Natural killer cell (primary cell): Measurements from ENCODE around the gene LPCAT3. TPM values are rescaled to one million over a fixed set of nuclear protein-coding genes. Genes with fewer than 3 reads are reported as not detected.

Experiments used
- ATAC-seq, 3 donors: fragments of 150-1000 bp in 2 of 3; fragments of 200-7000 bp in 1 of 3; cut with Tn5 transposase; 1 replicate in 1 of 3; 2 replicates in 2 of 3; pipeline ENCODE4 v1.10.0; 2021; ENCODE audit warnings: mild to moderate bottlenecking in 2 of 3, moderate library complexity in 2 of 3
- DNase-seq, 2 donors: peaks; one replicate each; pipeline versions ENCODE4 v3.0.0 to v3.0.0-alpha.2; 2013 to 2021; ENCODE audit warnings: mixed read lengths in 1 of 2
- H3K27ac ChIP-seq: one replicate; pipeline ENCODE4 v1.5.1; 2013; ENCODE audit warnings: mild to moderate bottlenecking, low read length
- H3K27me3 ChIP-seq: one replicate; pipeline ENCODE4 v1.6.1; 2013; ENCODE audit warnings: low read length; ENCODE audit not compliant: control insufficient read depth, insufficient read depth
- H3K36me3 ChIP-seq: one replicate; pipeline ENCODE4 v1.6.1; 2013; ENCODE audit warnings: low read length; ENCODE audit not compliant: control insufficient read depth, insufficient read depth
- H3K4me1 ChIP-seq: one replicate; pipeline ENCODE4 v1.6.1; 2013; ENCODE audit warnings: low read length; ENCODE audit not compliant: control insufficient read depth, insufficient read depth
- H3K4me3 ChIP-seq: one replicate; pipeline ENCODE4 v1.5.1; 2013; ENCODE audit warnings: low read length
- H3K9me3 ChIP-seq: one replicate; pipeline ENCODE4 v1.6.1; 2013; ENCODE audit warnings: low read length; ENCODE audit not compliant: control insufficient read depth, insufficient read depth
- H3K27ac Mint-ChIP-seq, 2 donors: one replicate each; pipeline ENCODE4 v1.8.0; 2022; ENCODE audit warnings: mild to moderate bottlenecking in 2 of 2, mixed read lengths in 2 of 2, moderate library complexity in 1 of 2
- H3K27me3 Mint-ChIP-seq, 2 donors: one replicate each; pipeline ENCODE4 v1.8.0; 2022; ENCODE audit warnings: low read depth in 2 of 2, mixed read lengths in 2 of 2
- H3K36me3 Mint-ChIP-seq: one replicate; pipeline ENCODE4 v1.8.0; 2022; ENCODE audit warnings: mixed read lengths
- H3K4me1 Mint-ChIP-seq, 2 donors: one replicate each; pipeline ENCODE4 v1.8.0; 2022; ENCODE audit warnings: mixed read lengths in 2 of 2
- H3K4me3 Mint-ChIP-seq: one replicate; pipeline ENCODE4 v1.8.0; 2022; ENCODE audit warnings: mild to moderate bottlenecking, moderate library complexity, mixed read lengths
- H3K9me3 Mint-ChIP-seq, 2 donors: one replicate each; pipeline ENCODE4 v1.8.0; 2022; ENCODE audit warnings: mixed read lengths in 2 of 2
- CTCF ChIP-seq: fragments of 200-600 bp; IDR thresholded peaks from one replicate; pipeline ENCODE4 v1.8.0; 2022; ENCODE audit warnings: antibody characterized with exemption
- WGBS: methylation state at CpG from one replicate; pipeline ENCODE4 v1.1.7; 2013; ENCODE audit warnings: missing lambda C conversion rate; ENCODE audit not compliant: insufficient coverage; 5-methylcytosine and 5-hydroxymethylcytosine counted together
- intact Hi-C: fragments of 100-400 bp; cut with micrococcal nuclease; formaldehyde crosslinking; loops from one replicate; pipeline ENCODE4 v1.14.2; 2022
- total RNA-seq, 4 donors: library from RNA; stranded (reverse); fragments of 120-200 nt in 1 of 4; gene quantifications; one replicate each; pipeline versions ENCODE4 v1.2.3 to v1.2.4, GENCODE V29; 2013 to 2022

Gene LPCAT3
- total RNA-seq, 3 donors from 2014 or later (not counting 1 experiment from before 2014, with no cell fraction given), result 45.6 to 54.3 (median 45.6) TPM

DNA sequence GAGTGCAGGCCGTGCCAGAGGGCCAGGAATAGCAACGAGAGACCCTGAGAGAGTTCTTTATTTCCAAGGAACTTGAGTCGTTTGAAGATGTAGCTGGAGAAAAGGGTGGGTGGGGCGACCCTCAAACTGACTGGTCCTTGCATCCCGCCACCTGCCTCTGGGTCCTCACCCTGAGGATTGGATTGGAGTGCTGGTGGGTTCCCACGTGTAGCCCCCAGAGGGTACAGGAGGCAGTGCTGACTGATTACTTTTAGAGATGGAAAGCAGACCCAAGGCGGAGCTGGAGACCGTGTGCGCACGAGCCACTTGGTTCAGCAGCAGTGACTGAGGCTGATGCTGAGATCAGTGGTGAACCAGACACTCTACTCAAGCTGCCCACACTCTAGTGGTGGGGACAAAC lies 40.6 kb downstream of the LPCAT3 start:
- peaks cover 5% of the 10 kb centered on the region in 2 donors for H3K4me1 Mint-ChIP-seq
- no peaks in the 10 kb centered on the region for H3K27me3 Mint-ChIP-seq
- peak overlapping the region; percentile 20 to 21 for H3K27ac Mint-ChIP-seq
- peaks cover 8% of the 10 kb centered on the region for H3K36me3 Mint-ChIP-seq
- H3K4me3 ChIP-seq, result no peak overlapping the region
- intact Hi-C loops, result no loop called here
- H3K9me3 Mint-ChIP-seq, result no peaks in the 10 kb centered on the region
- peaks cover 70% of the 10 kb centered on the region for H3K36me3 ChIP-seq
- TF ChIP-seq CTCF, result no peak
- DNase-seq (no peak), ATAC-seq (no peak)
- WGBS, result 92% methylated on average over 10 of the region's 10 CpGs
- H3K9me3 ChIP-seq, result no peaks in the 10 kb centered on the region
- H3K4me3 Mint-ChIP-seq, result no peak overlapping the region
- no peaks in the 10 kb centered on the region for H3K27me3 ChIP-seq
- no peak overlapping the region for H3K27ac ChIP-seq
- H3K4me1 ChIP-seq, result no peaks in the 10 kb centered on the region

- H3K27ac ChIP-seq, result no peak overlapping the region
- no peaks in the 10 kb centered on the region for H3K27me3 Mint-ChIP-seq
- no peaks in the 10 kb centered on the region for H3K27me3 ChIP-seq
- intact Hi-C loops, result no loop called here
- H3K36me3 Mint-ChIP-seq, result peaks cover 8% of the 10 kb centered on the region
- peaks cover 53% of the 10 kb centered on the region for H3K36me3 ChIP-seq
- H3K4me3 ChIP-seq, result no peak overlapping the region
- no peak overlapping the region for H3K27ac Mint-ChIP-seq
- H3K9me3 ChIP-seq, result no peaks in the 10 kb centered on the region
- 94% methylated on average over 2 of the region's 2 CpGs for WGBS
- no peak overlapping the region for H3K4me3 Mint-ChIP-seq
- no peak for TF ChIP-seq CTCF
- ATAC-seq (no peak), DNase-seq (no peak)
- H3K4me1 ChIP-seq, result peaks cover 6% of the 10 kb centered on the region
- no peaks in the 10 kb centered on the region for H3K9me3 Mint-ChIP-seq
- H3K4me1 Mint-ChIP-seq, result peaks cover 18 to 21% of the 10 kb centered on the region in 2 donors
Observed at GRCh38 chr12:6975297-6976032, 42.8 kb downstream of the LPCAT3 start.

DNA sequence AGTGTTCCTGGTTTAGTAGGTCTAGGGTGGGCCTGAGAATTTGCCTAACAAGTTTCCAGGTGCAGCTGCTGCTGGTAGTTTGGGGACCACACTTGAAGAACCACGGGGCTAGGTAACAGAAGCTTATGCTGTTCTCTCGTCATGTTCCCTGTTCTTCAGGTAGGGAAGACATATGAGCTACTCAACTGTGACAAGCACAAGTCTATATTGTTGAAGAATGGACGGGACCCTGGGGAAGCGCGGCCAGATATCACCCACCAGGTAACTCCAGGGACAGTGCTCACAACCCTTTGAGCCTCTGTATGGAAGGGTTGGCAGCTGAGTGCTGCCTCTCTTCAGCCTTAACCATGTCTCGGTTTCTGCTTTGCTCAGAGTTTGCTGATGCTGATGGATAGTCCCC lies 44.1 kb downstream of the LPCAT3 start:
- Mint-ChIP-seq H3K9me3 (no peaks in the 10 kb centered on the region), H3K4me3 (no peak overlapping the region), H3K27ac (no peak overlapping the region), H3K36me3 (peaks cover 8% of the 10 kb centered on the region), H3K27me3 (no peaks in the 10 kb centered on the region), H3K4me1 (peaks cover 22 to 24% of the 10 kb centered on the region in 2 donors)
- peaks cover 48% of the 10 kb centered on the region for H3K36me3 ChIP-seq
- no peak for DNase-seq
- H3K9me3 ChIP-seq, result no peaks in the 10 kb centered on the region
- no peak for ATAC-seq
- no peak overlapping the region for H3K27ac ChIP-seq
- intact Hi-C loops, result no loop called here
- H3K4me3 ChIP-seq, result no peak overlapping the region
- H3K4me1 ChIP-seq, result peaks cover 17% of the 10 kb centered on the region
- no peak for TF ChIP-seq CTCF
- WGBS, result 94% methylated on average over 6 of the region's 6 CpGs
- H3K27me3 ChIP-seq, result no peaks in the 10 kb centered on the region
